Left ventricle myocardium inferior (tissue), 1 donor: ENCODE results near the gene HDAC7. TPM values are rescaled to one million over a fixed set of nuclear protein-coding genes. Genes with fewer than 3 reads are reported as not detected.

ENCODE experiments used
- DNase-seq: peaks from one replicate; pipeline ENCODE4 v3.0.0-alpha.2; 2020
- H3K27ac ChIP-seq: fragments of 200-600 bp; replicated peaks from 2 replicates; pipeline ENCODE4 v1.8.0; 2021
- H3K27me3 ChIP-seq: fragments of 200-600 bp; 2 replicates; pipeline ENCODE4 v1.8.0; 2021; ENCODE audit warnings: low read depth
- H3K36me3 ChIP-seq: fragments of 200-600 bp; 2 replicates; pipeline ENCODE4 v1.8.0; 2021
- H3K4me1 ChIP-seq: fragments of 200-600 bp; 2 replicates; pipeline ENCODE4 v1.8.0; 2021
- H3K4me3 ChIP-seq: fragments of 200-600 bp; 2 replicates; pipeline ENCODE4 v1.8.0; 2021; ENCODE audit warnings: mild to moderate bottlenecking, moderate library complexity
- H3K9me3 ChIP-seq: fragments of 200-600 bp; replicated peaks from 2 replicates; pipeline ENCODE4 v1.8.0; 2021
- CTCF ChIP-seq: fragments of 200-600 bp; IDR thresholded peaks from 2 replicates; pipeline ENCODE4 v1.8.0; 2021; ENCODE audit warnings: antibody characterized with exemption, mild to moderate bottlenecking, borderline replicate concordance
- intact Hi-C: fragments of 100-400 bp; cut with micrococcal nuclease; formaldehyde crosslinking; loops from one replicate; pipeline ENCODE4 v1.11.0; 2022
- total RNA-seq: library from RNA; stranded (reverse); fragmentation: NEBNext Ultra II Directional; extraction: Animal tissue kit (Norgen Biotek cat#: 25700); gene quantifications from one replicate; pipeline ENCODE4 v1.2.1, GENCODE V29; 2021
- donor health status: DM: no; HTN: yes; CAD: no; lungs with severe emphysema.

The HDAC7 gene
- total RNA-seq, 1 donor from 2014 or later, result 47.1 TPM

GRCh38 chr12:47793015-47793681 is 26.6 kb downstream of the HDAC7 start:
- peaks cover 98% of the 10 kb centered on the region for H3K36me3 ChIP-seq
- no peak for TF ChIP-seq CTCF
- DNase-seq, result no peak
- no peak overlapping the region for H3K4me3 ChIP-seq
- no peaks in the 10 kb centered on the region for H3K9me3 ChIP-seq
- H3K27me3 ChIP-seq, result no peaks in the 10 kb centered on the region
- H3K4me1 ChIP-seq, result peaks cover 3% of the 10 kb centered on the region
- intact Hi-C loops, result no loop called here
- no peak overlapping the region for H3K27ac ChIP-seq

GRCh38 chr12:47791874-47792273 is 27.8 kb downstream of the HDAC7 start:
- H3K36me3 ChIP-seq, result peaks cover 100% of the 10 kb centered on the region
- no peak overlapping the region for H3K27ac ChIP-seq
- no peaks in the 10 kb centered on the region for H3K9me3 ChIP-seq
- H3K4me3 ChIP-seq, result no peak overlapping the region
- peak; percentile 14 for DNase-seq
- intact Hi-C loops, result no loop called here
- TF ChIP-seq CTCF, result no peak
- no peaks in the 10 kb centered on the region for H3K27me3 ChIP-seq
- no peaks in the 10 kb centered on the region for H3K4me1 ChIP-seq

GRCh38 chr12:47791351-47791746 is 28.4 kb downstream of the HDAC7 start:
- no peaks in the 10 kb centered on the region for H3K27me3 ChIP-seq
- H3K4me3 ChIP-seq, result no peak overlapping the region
- H3K36me3 ChIP-seq, result peaks cover 100% of the 10 kb centered on the region
- DNase-seq, result peak; percentile 13
- no peaks in the 10 kb centered on the region for H3K9me3 ChIP-seq
- no peak overlapping the region for H3K27ac ChIP-seq
- no peak for TF ChIP-seq CTCF
- intact Hi-C loops, result no loop called here
- peaks cover 4% of the 10 kb centered on the region for H3K4me1 ChIP-seq

- intact Hi-C loops, result no loop called here
- H3K4me3 ChIP-seq, result no peak overlapping the region
- peaks cover 100% of the 10 kb centered on the region for H3K36me3 ChIP-seq
- no peak overlapping the region for H3K27ac ChIP-seq
- H3K27me3 ChIP-seq, result no peaks in the 10 kb centered on the region
- peaks cover 4% of the 10 kb centered on the region for H3K4me1 ChIP-seq
- no peak for DNase-seq
- H3K9me3 ChIP-seq, result no peaks in the 10 kb centered on the region
- TF ChIP-seq CTCF, result no peak
Observed at GRCh38 chr12:47790676-47791350, 28.9 kb downstream of the HDAC7 start.

- peak; percentile 12 for DNase-seq
- H3K36me3 ChIP-seq, result peaks cover 100% of the 10 kb centered on the region
Observed at GRCh38 chr12:47789712-47790489, 29.8 kb downstream of the HDAC7 start.

More at GRCh38 chr12:47789712-47790489, 29.8 kb downstream of the HDAC7 start:
- no peaks in the 10 kb centered on the region for H3K27me3 ChIP-seq
- TF ChIP-seq CTCF, result no peak
- peak overlapping the region; percentile 12 for H3K27ac ChIP-seq
- no peaks in the 10 kb centered on the region for H3K9me3 ChIP-seq
- no peak overlapping the region for H3K4me3 ChIP-seq
- peaks cover 4% of the 10 kb centered on the region for H3K4me1 ChIP-seq
- intact Hi-C loops, result no loop called here
